AG09309 (cell line): ENCODE results near the gene SUGCT.
A peak's percentile ranks its signal among the peaks of the same experiment; 100 is the strongest.

ENCODE experiments used
- DNase-seq: peaks from one replicate; pipeline ENCODE4 v3.0.0-alpha.2; 2010; ENCODE audit warnings: low read depth
- H3K4me3 ChIP-seq: 2 replicates; pipeline ENCODE4 v1.5.1; 2011; ENCODE audit warnings: mild to moderate bottlenecking, low read depth, low read length, moderate library complexity; ENCODE audit not compliant: control insufficient read depth
- CTCF ChIP-seq: IDR thresholded peaks from 2 replicates; pipeline ENCODE4 v1.5.1; 2011; ENCODE audit warnings: mild to moderate bottlenecking, low read depth, low read length, inconsistent platforms; ENCODE audit not compliant: insufficient read depth, control insufficient read depth; ENCODE audit errors: missing control alignments

SUGCT gene

GRCh38 chr7:40828686-40829600 is 694.1 kb downstream of the SUGCT start:
- TF ChIP-seq CTCF: no peak
- no peak overlapping the region for H3K4me3 ChIP-seq
- DNase-seq: no peak

DNA sequence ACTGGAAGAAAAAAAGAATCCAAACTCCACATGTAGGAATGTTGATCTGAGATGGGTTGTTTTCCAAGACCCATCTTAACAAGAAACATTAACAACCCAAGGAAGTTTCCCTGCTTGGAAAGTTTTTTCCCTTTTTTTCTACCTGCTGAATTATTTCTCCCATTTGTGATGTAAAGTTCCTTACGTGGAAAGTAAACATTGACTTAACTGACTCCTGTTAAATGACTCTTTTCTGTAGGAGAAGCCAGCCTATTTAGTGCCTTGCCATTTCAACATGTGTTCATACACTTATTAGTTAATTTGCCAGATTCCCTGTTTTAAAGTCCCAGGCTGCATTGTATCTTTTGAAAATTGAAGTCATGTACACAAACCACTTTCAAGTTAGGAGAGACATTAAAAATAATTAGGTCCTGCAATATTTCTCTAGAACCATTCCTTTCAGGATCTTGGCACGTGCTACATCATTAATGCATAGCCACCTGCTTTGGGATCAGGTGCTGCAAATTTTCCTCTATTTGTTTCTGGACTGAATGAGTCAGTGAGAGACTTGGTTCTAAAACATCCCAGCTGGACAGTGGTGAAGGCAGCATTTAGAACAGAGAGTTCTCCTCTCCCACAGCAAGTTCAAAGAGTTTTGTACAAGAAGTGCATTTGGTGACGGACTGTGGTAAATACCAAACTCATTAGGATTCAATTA is 698.5 kb downstream of the SUGCT start:
- no peak for TF ChIP-seq CTCF
- no peak overlapping the region for H3K4me3 ChIP-seq
- DNase-seq: no peak

DNA sequence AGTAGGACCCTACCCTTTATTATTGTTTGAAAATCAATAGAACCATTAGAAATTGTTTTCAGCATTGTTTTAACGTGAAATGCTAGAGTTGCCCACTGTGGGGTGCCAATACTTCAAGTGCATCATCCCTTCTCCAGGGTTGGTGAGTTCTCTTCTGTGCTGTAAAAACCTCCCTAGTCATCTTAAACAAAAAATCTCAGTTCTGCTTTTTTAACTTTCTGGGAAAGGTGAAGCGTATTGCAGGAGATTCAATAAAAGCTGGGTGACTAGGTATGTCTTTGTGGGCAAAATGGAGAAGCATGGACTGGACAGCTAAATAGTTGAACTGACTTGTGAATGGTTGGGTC is 699.1 kb downstream of the SUGCT start:
- DNase-seq: no peak
- TF ChIP-seq CTCF: peak; percentile 52
- no peak overlapping the region for H3K4me3 ChIP-seq

DNA sequence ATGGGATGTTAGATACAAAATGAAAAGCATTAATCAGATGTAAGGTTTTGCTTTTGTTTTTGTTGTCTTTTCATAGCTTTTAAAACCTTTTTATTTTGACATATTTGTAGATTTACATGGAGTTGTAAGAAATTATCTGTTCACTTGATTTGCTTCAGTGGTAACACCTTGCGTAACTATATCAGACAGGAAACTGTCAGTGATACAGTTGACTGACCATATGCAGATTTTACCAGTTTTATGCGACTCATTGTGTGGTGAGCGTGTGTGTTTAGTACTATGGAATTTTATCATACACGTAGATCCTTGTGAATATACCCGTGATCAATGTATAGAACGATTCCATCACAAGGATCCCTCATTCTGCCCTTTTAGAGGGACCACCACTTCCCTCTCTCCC is 701.4 kb downstream of the SUGCT start:
- H3K4me3 ChIP-seq: no peak overlapping the region
- no peak for TF ChIP-seq CTCF
- no peak for DNase-seq

- H3K4me3 ChIP-seq: no peak overlapping the region
- no peak for DNase-seq
- TF ChIP-seq CTCF: no peak
These were observed 705.1 kb downstream of the SUGCT start for GRCh38 chr7:40839881-40840280.

GRCh38 chr7:40840990-40841389 is 706.2 kb downstream of the SUGCT start:
- TF ChIP-seq CTCF: no peak
- H3K4me3 ChIP-seq: no peak overlapping the region
- DNase-seq: no peak

- no peak overlapping the region for H3K4me3 ChIP-seq
- no peak for DNase-seq
- no peak for TF ChIP-seq CTCF
These were observed 707.8 kb downstream of the SUGCT start for GRCh38 chr7:40842641-40843040.
